ENCODE measurements around the gene RUBCNL.

Gene RUBCNL

GRCh38 chr13:46354156-46355087 is 32.6 kb downstream of the RUBCNL start:
- H3K27me3 ChIP-seq (ENCODE audit: insufficient read depth, low read length), result no peaks in the 10 kb centered on the region
- H4K20me1 ChIP-seq (ENCODE audit: insufficient read depth, low read length), result no peaks in the 10 kb centered on the region
- H3K36me3 ChIP-seq (ENCODE audit: insufficient read depth, low read length), result peaks cover 100% of the 10 kb centered on the region
- no peaks in the 10 kb centered on the region for H3K9me3 ChIP-seq (ENCODE audit: low read length)
- TF ChIP-seq CTCF (IDR thresholded peaks at IDR 0.05; ENCODE audit: low read length), result no peak
- TF ChIP-seq EZH2 (IDR thresholded peaks at IDR 0.05; ENCODE audit: borderline replicate concordance, low read length), result no peak
- H3K27ac ChIP-seq (ENCODE audit: low read depth, low read length, poor library complexity, severe bottlenecking), result no peak overlapping the region
- no peak overlapping the region for H3K9ac ChIP-seq (ENCODE audit: low read length)
- no peaks in the 10 kb centered on the region for H3K9me2 ChIP-seq (ENCODE audit: low read depth, low read length)
- H3K4me1 ChIP-seq (ENCODE audit: insufficient read depth, low read length, severe bottlenecking), result no peaks in the 10 kb centered on the region
- H3K79me2 ChIP-seq (ENCODE audit: insufficient read depth, low read length), result no peaks in the 10 kb centered on the region
- no peaks in the 10 kb centered on the region; the same call in none of the 2 replicates for H3F3A ChIP-seq (ENCODE audit: insufficient read depth, low read length)
- no peak overlapping the region for H3K4me2 ChIP-seq (ENCODE audit: low read length)
- no peak overlapping the region for H3K4me3 ChIP-seq (ENCODE audit: low read depth, low read length, poor library complexity, severe bottlenecking)
- H2AFZ ChIP-seq (ENCODE audit: low read length), result no peak overlapping the region

- Histone ChIP-seq H3K79me2 (ENCODE audit: insufficient read depth, low read length) (no peaks in the 10 kb centered on the region), H2AFZ (ENCODE audit: low read length) (no peak overlapping the region), H3K36me3 (ENCODE audit: insufficient read depth, low read length) (peaks cover 100% of the 10 kb centered on the region)
Observed at GRCh38 chr13:46352805-46353204, 34.2 kb downstream of the RUBCNL start.

DNA sequence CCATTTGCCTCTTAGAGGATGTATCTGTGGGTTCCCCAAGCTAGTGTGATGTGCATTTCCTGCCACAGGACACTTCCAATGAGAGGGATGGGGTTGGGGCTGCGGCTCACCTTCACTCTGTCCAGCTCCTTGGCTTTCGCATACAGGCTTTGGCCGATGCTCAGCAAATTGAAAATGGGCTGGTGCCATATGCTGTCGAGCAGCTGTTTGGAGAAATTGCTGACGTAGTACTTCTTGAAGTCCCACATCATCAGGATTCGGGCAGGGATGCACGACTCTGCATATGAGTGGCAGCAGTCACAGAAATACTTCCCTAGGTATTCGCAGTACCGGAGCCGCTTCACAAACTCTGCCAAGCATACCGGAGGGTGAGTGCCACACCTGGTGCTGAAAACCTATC is 37.0 kb downstream of the RUBCNL start:
- Histone ChIP-seq H3K36me3 (ENCODE audit: insufficient read depth, low read length) (peaks cover 100% of the 10 kb centered on the region), H3F3A (ENCODE audit: insufficient read depth, low read length) (no peaks in the 10 kb centered on the region; the same call in 1 of the 2 replicates), H3K4me1 (ENCODE audit: insufficient read depth, low read length, severe bottlenecking) (no peaks in the 10 kb centered on the region), H3K27ac (ENCODE audit: low read depth, low read length, poor library complexity, severe bottlenecking) (no peak overlapping the region), H3K4me3 (ENCODE audit: low read depth, low read length, poor library complexity, severe bottlenecking) (no peak overlapping the region), H3K9me2 (ENCODE audit: low read depth, low read length) (no peaks in the 10 kb centered on the region), H4K20me1 (ENCODE audit: insufficient read depth, low read length) (no peaks in the 10 kb centered on the region), H3K79me2 (ENCODE audit: insufficient read depth, low read length) (no peaks in the 10 kb centered on the region), H3K27me3 (ENCODE audit: insufficient read depth, low read length) (no peaks in the 10 kb centered on the region), H3K4me2 (ENCODE audit: low read length) (no peak overlapping the region), H3K9me3 (ENCODE audit: low read length) (no peaks in the 10 kb centered on the region), H3K9ac (ENCODE audit: low read length) (no peak overlapping the region), H2AFZ (ENCODE audit: low read length) (no peak overlapping the region)
- TF ChIP-seq EZH2 (IDR thresholded peaks at IDR 0.05; ENCODE audit: borderline replicate concordance, low read length) (no peak), CTCF (IDR thresholded peaks at IDR 0.05; ENCODE audit: low read length) (no peak)

More at GRCh38 chr13:46352805-46353204, 34.2 kb downstream of the RUBCNL start:
- H3K9me2 ChIP-seq (ENCODE audit: low read depth, low read length), result no peaks in the 10 kb centered on the region
- no peaks in the 10 kb centered on the region for H4K20me1 ChIP-seq (ENCODE audit: insufficient read depth, low read length)
- no peak overlapping the region for H3K4me3 ChIP-seq (ENCODE audit: low read depth, low read length, poor library complexity, severe bottlenecking)
- no peaks in the 10 kb centered on the region; the same call in none of the 2 replicates for H3F3A ChIP-seq (ENCODE audit: insufficient read depth, low read length)
- H3K4me1 ChIP-seq (ENCODE audit: insufficient read depth, low read length, severe bottlenecking), result no peaks in the 10 kb centered on the region
- H3K4me2 ChIP-seq (ENCODE audit: low read length), result no peak overlapping the region
- no peaks in the 10 kb centered on the region for H3K27me3 ChIP-seq (ENCODE audit: insufficient read depth, low read length)
- TF ChIP-seq EZH2 (IDR thresholded peaks at IDR 0.05; ENCODE audit: borderline replicate concordance, low read length), result no peak
- no peaks in the 10 kb centered on the region for H3K9me3 ChIP-seq (ENCODE audit: low read length)
- no peak overlapping the region for H3K27ac ChIP-seq (ENCODE audit: low read depth, low read length, poor library complexity, severe bottlenecking)
- H3K9ac ChIP-seq (ENCODE audit: low read length), result no peak overlapping the region
